HG02884 (cell line): Measurements from ENCODE around the gene MAPK1.
"Not testable (repeated sequence)": the region's sequence is repeated elsewhere in the genome, so short reads cannot be mapped to it uniquely, and the experiment has no call there.

Experiments
- ATAC-seq: cut with Tn5 transposase; IDR thresholded peaks from one replicate; pipeline ENCODE4 v1.9.1; 2021; ENCODE audit warnings: mild to moderate bottlenecking, moderate library complexity; ENCODE audit not compliant: unreplicated experiment

The MAPK1 gene

GRCh38 chr22:21849489-21849888 is 18.0 kb downstream of the MAPK1 start:
- ATAC-seq, result no peak

DNA sequence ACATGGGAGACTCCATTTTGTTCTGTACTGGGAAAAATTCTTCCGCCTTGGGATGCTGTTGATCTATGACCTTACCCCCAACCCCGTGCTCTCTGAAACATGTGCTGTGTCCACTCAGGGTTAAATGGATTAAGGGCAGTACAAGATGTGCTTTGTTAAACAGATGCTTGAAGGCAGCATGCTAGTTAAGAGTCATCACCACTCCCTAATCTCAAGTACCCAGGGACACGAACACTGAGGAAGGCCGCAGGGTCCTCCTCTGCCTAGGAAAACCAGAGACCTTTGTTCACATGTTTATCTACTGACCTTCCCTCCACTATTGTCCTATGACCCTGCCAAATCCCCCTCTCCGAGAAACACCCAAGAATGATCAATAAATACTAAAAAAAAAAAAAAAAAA is 19.4 kb downstream of the MAPK1 start:
- ATAC-seq, result not testable (repeated sequence)

GRCh38 chr22:21845558-21846453 is 21.6 kb downstream of the MAPK1 start:
- ATAC-seq, result no peak

DNA sequence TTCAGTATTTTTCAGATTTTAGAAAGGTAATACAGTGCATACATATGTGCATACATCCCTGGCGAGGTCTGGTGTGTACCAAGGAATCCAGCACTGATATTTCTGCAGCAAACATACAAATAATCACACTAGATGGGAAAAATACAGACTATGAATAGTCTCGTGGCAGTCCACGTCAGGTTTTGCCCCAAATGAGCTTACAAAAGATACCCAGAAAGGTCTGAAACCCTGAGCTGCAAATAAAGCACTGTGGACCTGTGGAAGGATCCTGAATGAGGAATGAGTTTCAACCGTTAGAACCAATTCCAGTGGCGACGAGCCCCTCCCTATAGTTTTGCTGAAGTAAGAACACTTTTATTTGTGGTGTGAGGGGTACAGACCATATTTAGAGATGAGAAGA is 24.5 kb downstream of the MAPK1 start:
- ATAC-seq, result no peak

DNA sequence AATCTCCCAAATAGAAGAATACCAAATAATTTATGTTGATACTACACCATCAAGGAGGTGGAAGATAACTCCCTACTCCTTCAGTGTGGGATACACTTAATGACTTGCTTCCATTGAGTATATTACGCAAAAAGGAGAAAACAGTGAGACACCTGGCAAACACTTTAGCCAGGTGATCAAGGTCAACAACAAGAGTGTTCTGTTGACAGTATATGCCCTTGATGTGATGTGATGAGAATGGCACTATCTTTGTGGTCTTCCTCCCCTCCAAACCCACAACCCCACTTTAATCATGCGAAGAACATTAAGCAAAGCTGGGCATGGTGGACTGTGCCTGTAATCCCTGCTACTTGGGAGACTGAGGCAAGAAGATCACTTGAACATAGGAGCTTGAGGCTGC is 26.0 kb downstream of the MAPK1 start:
- no peak for ATAC-seq

DNA sequence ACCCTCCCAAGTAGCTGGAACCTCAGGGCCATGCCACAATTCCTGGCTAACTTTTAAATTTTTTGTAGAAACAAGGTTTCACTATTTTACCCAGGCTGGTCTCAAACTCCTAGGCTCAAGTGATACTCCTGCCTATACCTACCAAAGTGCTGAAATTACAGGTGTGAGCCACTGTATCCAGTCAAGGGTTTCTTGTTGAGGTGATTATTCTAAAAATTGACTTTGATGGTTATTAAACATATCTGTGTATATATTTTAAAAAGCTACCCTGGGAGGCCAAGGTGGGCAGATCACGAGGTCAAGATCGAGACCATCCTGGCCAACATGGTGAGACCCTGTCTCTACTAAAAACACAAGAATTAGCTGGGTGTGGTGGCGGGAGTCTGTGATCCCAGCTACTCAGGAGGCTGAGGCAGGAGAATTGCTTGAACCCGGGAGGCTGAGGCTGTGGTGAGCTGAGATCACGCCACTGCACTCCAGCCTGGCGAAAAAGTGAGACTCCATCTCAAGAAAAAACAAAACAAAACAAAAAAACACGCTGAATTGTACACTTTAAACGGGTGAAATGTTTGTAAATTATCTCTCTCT is 27.1 kb downstream of the MAPK1 start:
- no peak for ATAC-seq

- ATAC-seq, result no peak
These were observed 27.7 kb downstream of the MAPK1 start for GRCh38 chr22:21839765-21840140.

GRCh38 chr22:21839104-21839764 is 28.2 kb downstream of the MAPK1 start:
- ATAC-seq, result not testable (repeated sequence)

DNA sequence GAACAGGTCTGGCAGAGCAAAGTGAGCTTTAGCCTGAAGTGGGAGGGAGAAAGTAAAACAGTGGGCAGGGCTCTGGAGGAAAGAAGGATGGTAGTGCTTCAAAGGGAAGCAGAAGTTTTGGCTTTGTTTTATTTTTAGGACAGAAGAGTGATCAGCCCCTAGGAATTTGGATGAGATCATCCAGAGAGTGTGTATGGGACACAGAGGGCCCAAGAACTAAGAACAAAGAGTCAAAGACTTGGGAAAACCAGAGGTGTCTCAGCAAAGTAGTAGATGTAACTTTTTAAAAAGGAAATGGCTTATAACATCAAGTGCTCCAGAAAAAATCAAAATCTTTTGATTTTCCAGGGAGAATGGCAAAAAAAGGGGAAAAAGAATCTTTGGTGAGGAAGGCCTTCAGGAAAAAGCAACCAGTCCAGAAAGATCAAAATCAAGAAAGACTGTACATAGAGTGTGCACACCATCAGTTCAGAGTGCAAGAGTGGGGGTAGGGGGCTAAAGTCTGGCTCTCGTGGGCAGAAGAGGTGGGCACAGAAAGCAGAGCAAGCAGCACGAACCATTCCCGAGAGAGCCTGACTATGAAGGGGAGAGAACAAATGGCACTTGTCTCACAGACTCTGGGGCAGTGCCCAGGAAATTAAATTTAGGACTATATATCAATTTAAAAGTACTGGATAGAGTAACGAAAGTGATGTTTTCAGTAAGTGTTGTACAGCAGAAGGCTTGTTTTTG is 30.0 kb downstream of the MAPK1 start:
- no peak for ATAC-seq

DNA sequence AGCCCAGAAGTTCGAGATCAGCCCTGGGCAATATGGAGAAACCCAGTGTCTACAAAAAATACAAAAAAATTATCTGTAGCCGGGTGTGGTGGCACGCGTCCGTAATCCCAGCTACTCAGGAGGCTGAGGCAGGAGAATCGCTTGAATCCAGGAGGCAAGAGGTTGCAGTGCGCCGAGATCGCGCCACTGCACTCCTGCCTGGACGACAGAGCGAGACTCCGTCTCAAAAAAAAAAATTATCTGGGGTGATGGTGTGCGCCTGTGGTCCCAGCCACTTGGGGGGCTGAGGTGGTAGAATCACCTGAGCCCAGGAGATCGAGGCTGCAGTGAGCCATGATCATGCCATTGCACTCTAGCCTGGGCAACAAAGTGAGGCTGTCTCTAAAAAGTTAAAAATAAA is 31.0 kb downstream of the MAPK1 start:
- ATAC-seq, result not testable (repeated sequence)

DNA sequence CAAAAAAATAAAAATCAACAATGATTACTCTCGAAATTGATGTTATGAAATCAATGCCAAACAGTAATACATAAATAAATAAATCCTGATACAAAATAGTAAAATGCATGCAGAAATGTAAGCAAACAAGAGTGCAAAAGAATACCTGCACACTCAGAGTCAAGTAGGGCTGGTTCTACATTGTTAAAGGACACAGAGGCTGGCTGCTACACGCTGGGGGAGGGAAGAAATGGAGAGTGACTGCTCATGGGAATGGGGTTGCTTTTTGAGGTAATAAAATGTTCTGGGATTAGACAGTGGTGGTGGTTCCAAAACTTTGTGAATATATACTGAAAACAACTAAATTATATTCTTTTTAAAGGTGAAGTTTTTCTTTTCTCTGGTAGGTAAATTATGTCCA is 32.1 kb downstream of the MAPK1 start:
- ATAC-seq, result no peak

DNA sequence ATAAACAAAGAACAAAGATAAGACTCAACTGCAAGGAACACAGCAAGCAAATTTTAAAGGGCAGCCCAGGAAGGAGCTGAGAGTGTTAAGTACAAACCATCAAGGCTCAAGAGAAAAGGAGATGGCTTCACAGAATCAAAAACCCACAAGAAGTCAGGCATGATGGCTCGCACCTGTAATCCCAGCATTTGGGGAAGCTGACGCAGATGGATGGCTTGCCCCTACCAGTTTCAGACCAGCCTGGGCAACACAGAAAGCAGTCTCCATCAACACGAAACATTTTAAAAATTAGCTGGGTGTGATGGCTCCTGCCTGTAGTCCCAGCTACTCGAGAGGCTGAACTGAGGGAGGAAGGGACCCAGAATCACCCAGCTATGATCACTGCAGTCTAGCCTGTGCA is 32.6 kb downstream of the MAPK1 start:
- no peak for ATAC-seq

DNA sequence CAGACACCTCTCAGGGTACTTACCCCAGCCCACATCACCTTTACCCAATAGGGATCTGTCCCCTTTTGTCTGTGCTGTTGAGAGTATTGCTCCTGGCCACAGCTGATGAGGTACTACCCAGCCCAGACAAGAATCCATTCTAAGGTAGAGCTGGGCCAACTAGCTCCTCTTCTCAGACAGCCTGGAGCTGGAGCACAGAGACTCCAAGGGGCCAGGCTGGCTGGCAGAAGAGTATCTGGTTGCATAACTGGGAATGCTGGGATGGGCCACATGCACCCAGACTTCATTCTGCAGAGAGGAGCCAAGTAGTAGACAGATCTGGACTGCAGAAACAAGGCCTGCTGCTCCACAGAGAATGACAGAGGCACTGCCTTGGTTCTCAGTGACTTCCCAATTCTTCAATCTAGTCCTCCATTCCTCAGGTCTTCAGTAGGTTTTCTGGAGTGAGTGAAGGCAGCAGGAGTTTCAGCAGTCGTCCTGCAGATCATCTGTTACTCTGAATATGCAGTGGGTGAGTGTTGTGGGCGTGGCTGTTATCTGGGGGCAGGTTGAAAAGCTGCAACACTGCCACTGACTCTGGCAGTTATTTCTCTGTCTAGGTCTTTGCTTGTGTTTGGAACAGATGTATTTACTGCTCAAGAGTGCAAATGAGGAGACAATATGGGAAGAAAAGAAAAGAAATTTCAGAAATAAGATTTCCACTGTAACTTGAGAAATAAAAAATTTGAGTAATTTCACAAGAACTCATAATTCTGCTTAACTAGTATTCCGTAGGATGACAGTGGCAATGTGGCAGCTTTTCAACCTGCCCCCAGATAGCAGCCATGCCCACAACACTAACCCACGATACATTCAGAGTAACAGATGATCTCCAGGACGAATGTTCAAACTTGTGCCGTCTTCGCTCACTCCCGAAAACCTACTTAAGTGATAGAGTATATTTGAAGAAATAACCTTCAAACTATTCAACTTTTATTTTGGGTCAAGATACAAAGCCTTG is 34.9 kb downstream of the MAPK1 start:
- ATAC-seq, result no peak

DNA sequence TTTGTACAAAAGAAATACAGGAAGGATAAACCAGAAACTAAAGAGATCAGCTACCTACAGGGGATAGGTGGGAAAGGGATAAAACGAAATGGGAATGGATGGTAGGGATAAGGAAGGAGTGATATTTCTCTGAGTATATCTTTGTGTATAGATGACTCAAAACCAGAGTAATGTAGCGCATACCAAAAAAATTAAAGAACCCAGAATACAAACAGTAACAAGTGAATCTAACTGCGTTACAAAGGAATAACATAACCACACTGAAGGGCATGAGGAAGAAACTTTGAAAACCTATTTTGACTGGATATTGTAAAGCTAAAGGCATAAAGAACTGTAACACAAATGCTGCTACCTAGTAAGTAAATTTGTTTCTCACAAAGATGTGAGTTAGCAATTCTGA is 37.9 kb downstream of the MAPK1 start:
- ATAC-seq, result no peak

- no peak for ATAC-seq
These were observed 39.2 kb downstream of the MAPK1 start for GRCh38 chr22:21828268-21828638.

DNA sequence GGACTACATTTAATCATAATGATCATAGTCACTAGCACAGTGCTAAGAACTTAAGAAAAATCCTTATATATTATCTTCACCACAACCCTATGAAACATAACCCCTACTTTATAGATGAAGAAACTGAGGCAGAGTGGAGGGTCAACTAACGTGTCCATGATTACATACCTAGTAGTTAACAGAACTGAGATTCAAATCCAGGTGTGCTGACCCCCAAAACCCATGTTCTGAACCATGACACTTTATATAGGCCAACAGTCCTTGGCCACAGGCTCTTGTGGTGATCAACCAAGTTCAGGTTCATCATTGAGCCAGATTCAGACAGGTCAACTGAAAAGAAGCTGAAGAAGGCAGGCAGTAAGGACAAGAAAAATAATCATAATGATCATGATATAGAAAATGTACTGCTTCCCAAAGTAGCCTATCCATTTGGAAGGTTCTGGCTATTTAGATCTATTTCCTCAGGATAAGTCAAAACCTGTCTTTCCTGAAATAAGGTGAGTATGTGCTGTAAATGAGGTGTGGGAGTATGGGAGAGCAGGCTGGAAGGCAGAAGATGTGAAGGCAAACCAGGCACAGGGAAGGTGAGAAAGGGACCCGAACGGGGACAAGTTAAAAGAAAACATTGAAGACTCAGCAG is 39.7 kb downstream of the MAPK1 start:
- ATAC-seq, result no peak

- ATAC-seq, result no peak
These were observed 41.2 kb downstream of the MAPK1 start for GRCh38 chr22:21826204-21826603.

DNA sequence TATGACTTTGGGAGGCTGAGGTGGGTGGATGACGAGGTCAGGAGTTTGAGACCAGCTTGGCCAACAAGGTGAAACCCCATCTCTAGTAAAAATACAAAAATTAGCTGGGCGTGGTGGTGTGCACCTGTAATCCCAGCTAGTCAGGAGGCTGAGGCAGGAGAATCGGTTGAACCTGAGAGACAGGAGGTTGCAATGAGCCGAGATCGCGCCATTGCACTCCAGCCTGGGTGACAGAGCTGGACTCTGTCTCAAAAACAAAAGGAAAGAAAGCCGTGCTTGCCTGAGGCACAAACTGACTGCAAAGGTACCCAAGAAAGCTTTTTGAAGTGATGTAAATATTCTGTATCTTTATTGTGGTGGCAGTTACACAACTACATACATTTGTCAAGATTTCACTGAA is 42.5 kb downstream of the MAPK1 start:
- not testable (repeated sequence) for ATAC-seq

- no peak for ATAC-seq
These were observed 43.0 kb downstream of the MAPK1 start for GRCh38 chr22:21824445-21824912.
